CD14-positive monocyte (primary cell): Measurements from ENCODE around the gene NOP56. TPM values are rescaled to one million over a fixed set of nuclear protein-coding genes. Genes with fewer than 3 reads are reported as not detected.

Source experiments
- DNase-seq, 3 donors: peaks; one replicate each; pipeline ENCODE4 v3.0.0-alpha.2; 2011 to 2022
- H2AFZ ChIP-seq: 2 replicates; pipeline ENCODE4 v1.6.0; 2012; ENCODE audit warnings: mild to moderate bottlenecking, low read depth, low read length, inconsistent platforms; ENCODE audit not compliant: insufficient read depth, poor library complexity, severe bottlenecking
- H3K27ac ChIP-seq, 2 donors: 1 replicate in 1 of 2; 2 replicates in 1 of 2; pipeline ENCODE4 v1.5.1; 2012 to 2013; ENCODE audit warnings: low read length in 2 of 2, control low read depth in 1 of 2, inconsistent platforms in 1 of 2, low read depth in 1 of 2, mild to moderate bottlenecking in 1 of 2
- H3K27me3 ChIP-seq, 2 donors: one replicate each; pipeline versions ENCODE4 v1.6.0 to v1.6.1; 2011 to 2013; ENCODE audit warnings: low read length in 2 of 2; ENCODE audit not compliant: control insufficient read depth in 2 of 2, insufficient read depth in 2 of 2
- H3K36me3 ChIP-seq, 2 donors: replicated peaks in 1 of 2; 1 replicate in 1 of 2; 2 replicates in 1 of 2; pipeline versions ENCODE4 v1.5.1 to v1.6.1; 2012 to 2013; ENCODE audit warnings: low read length in 2 of 2, control low read depth in 1 of 2, inconsistent platforms in 1 of 2, mild to moderate bottlenecking in 1 of 2; ENCODE audit not compliant: insufficient read depth in 2 of 2, control insufficient read depth in 1 of 2
- H3K4me1 ChIP-seq, 2 donors: 1 replicate in 1 of 2; 2 replicates in 1 of 2; pipeline versions ENCODE4 v1.5.1 to v1.6.1; 2012 to 2013; ENCODE audit warnings: low read length in 2 of 2, control low read depth in 1 of 2, inconsistent platforms in 1 of 2, mild to moderate bottlenecking in 1 of 2, moderate library complexity in 1 of 2; ENCODE audit not compliant: insufficient read depth in 2 of 2, control insufficient read depth in 1 of 2
- H3K4me2 ChIP-seq: replicated peaks from 2 replicates; pipeline ENCODE3; 2012; ENCODE audit warnings: low read length, moderate library complexity, mild to moderate bottlenecking; ENCODE audit not compliant: poor library complexity, severe bottlenecking; ENCODE audit errors: extremely low read depth
- H3K4me3 ChIP-seq, 3 experiments: fragments of 200-600 bp in 1 of 3; sonication (generic) in 1 of 3; replicated peaks in 1 of 3; 1 replicate in 2 of 3; 2 replicates in 1 of 3; pipeline ENCODE4 v1.5.1; 2011 to 2013; ENCODE audit warnings: low read length in 3 of 3, mild to moderate bottlenecking in 3 of 3, control low read depth in 2 of 3, low read depth in 2 of 3, inconsistent platforms in 1 of 3, moderate library complexity in 1 of 3
- H3K79me2 ChIP-seq: 2 replicates; pipeline ENCODE4 v1.6.0; 2012; ENCODE audit warnings: mild to moderate bottlenecking, control low read depth, inconsistent platforms, low read length, moderate library complexity; ENCODE audit not compliant: insufficient read depth
- H3K9ac ChIP-seq: 2 replicates; pipeline ENCODE4 v1.6.0; 2017; ENCODE audit warnings: low read length, mild to moderate bottlenecking; ENCODE audit not compliant: insufficient read depth, poor library complexity, severe bottlenecking
- H3K9me3 ChIP-seq, 2 donors: replicated peaks in 1 of 2; 1 replicate in 1 of 2; 2 replicates in 1 of 2; pipeline versions ENCODE4 v1.5.1 to v1.6.1; 2012 to 2013; ENCODE audit warnings: low read length in 2 of 2, control low read depth in 1 of 2; ENCODE audit not compliant: control insufficient read depth in 1 of 2, insufficient read depth in 1 of 2
- H4K20me1 ChIP-seq: 2 replicates; pipeline ENCODE4 v1.6.0; 2012; ENCODE audit warnings: mild to moderate bottlenecking, low read length, control low read depth, moderate library complexity; ENCODE audit not compliant: insufficient read depth
- H3K27ac Mint-ChIP-seq, 7 donors: one replicate each; pipeline ENCODE4 v1.8.0; 2020; ENCODE audit warnings: mild to moderate bottlenecking in 7 of 7, mixed read lengths in 7 of 7, moderate library complexity in 6 of 7, inconsistent platforms in 2 of 7
- H3K27me3 Mint-ChIP-seq, 3 donors: one replicate each; pipeline ENCODE4 v1.8.0; 2021 to 2022; ENCODE audit warnings: low read depth in 3 of 3, mild to moderate bottlenecking in 3 of 3, mixed read lengths in 3 of 3, moderate library complexity in 3 of 3, inconsistent platforms in 1 of 3
- H3K36me3 Mint-ChIP-seq, 2 donors: one replicate each; pipeline ENCODE4 v1.8.0; 2020; ENCODE audit warnings: mixed read lengths in 2 of 2, inconsistent platforms in 1 of 2, mild to moderate bottlenecking in 1 of 2
- H3K4me1 Mint-ChIP-seq: one replicate; pipeline ENCODE4 v1.8.0; 2020; ENCODE audit warnings: mild to moderate bottlenecking, mixed read lengths
- H3K4me3 Mint-ChIP-seq, 2 donors: one replicate each; pipeline ENCODE4 v1.8.0; 2020; ENCODE audit warnings: mild to moderate bottlenecking in 2 of 2, mixed read lengths in 2 of 2, moderate library complexity in 1 of 2
- H3K9me3 Mint-ChIP-seq, 7 donors: one replicate each; pipeline ENCODE4 v1.8.0; 2020 to 2022; ENCODE audit warnings: mixed read lengths in 7 of 7, mild to moderate bottlenecking in 6 of 7, moderate library complexity in 6 of 7, inconsistent platforms in 2 of 7
- WGBS: methylation state at CpG from one replicate; pipeline ENCODE4 v1.1.5; 2013; ENCODE audit warnings: missing lambda C conversion rate; ENCODE audit not compliant: insufficient coverage; 5-methylcytosine and 5-hydroxymethylcytosine counted together
- intact Hi-C, 2 donors: fragments of 100-400 bp; cut with micrococcal nuclease; formaldehyde crosslinking; loops; one replicate each; pipeline versions ENCODE4 v1.15.0 to v1.15.1; 2023
- polyA plus RNA-seq, 3 donors: library from polyadenylated mRNA; depleted of rRNA in 1 of 3; unstranded in 2 of 3; stranded (reverse) in 1 of 3; fragments of 300-500 nt in 2 of 3; fragments of >200 nt in 1 of 3; fragmentation: Illumina TruSeq in 2 of 3; gene quantifications; 1 replicate in 2 of 3; 2 replicates in 1 of 3; pipeline ENCODE4 v1.2.3, GENCODE V29; 2012 to 2021
- TF ChIP-seq, protein P1 (sequence below): fragments of 200-600 bp; IDR thresholded peaks from one replicate; pipeline ENCODE4 v1.8.0; 2022; ENCODE audit warnings: antibody characterized with exemption, mild to moderate bottlenecking

Gene NOP56
- polyA plus RNA-seq, 3 donors, result 27.3 to 102 (median 33.1) TPM

DNA sequence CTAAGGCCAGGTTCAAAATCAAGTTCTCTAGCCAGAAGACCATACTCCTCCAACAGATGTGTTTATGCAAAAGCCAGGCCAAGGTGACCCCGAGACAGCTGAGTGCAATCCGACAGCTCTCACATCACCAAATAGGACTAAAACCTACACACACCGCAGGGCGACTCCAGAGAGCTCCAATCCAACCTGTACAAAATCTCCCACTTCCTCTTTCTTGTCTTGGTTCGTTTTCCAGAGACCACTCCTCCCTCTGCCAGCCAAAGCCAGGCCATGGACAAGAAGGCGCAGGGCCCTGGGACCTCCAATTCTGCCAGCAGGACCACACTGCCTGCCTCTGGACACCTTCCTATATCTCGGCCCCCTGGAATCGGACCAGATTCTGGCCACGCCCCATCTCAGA lies 11.5 kb upstream of the NOP56 start:
- intact Hi-C loops, result no loop called here
- no peak overlapping the region for H3K27ac Mint-ChIP-seq

DNA sequence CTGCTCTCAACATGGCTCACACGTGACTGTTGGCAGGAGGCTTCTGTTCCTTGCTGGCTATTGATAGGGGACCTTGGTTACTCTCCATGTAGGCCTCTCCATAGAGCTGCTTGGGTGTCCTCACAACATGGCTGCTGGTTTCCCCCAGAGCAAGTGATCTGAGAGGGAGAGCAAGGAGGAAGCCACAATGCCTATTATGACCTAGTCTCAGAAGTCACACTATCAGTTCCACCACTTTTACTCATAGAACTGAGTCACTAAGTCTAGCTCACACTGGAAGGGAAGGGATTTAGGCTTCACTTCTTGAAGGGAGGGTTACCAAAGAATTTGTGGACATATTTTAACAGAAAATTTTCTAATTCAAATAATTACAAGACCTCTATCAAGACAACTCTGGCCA lies 8.7 kb upstream of the NOP56 start:
- no peak overlapping the region for H3K4me3 Mint-ChIP-seq
- H3K9ac ChIP-seq, result no peak overlapping the region
- H3K4me1 ChIP-seq, result no peaks in the 10 kb centered on the region
- DNase-seq, result no peak
- H3K36me3 ChIP-seq, result no peaks in the 10 kb centered on the region
- H3K27me3 ChIP-seq, result no peaks in the 10 kb centered on the region
- H3K4me1 Mint-ChIP-seq, result no peaks in the 10 kb centered on the region
- H3K9me3 ChIP-seq, result no peaks in the 10 kb centered on the region
- peaks cover 0 to 2% (median 0%) of the 10 kb centered on the region in 7 donors for H3K9me3 Mint-ChIP-seq
- no peak overlapping the region for H3K27ac ChIP-seq
- intact Hi-C loops, result no loop called here
- no peaks in the 10 kb centered on the region for H3K36me3 Mint-ChIP-seq
- 100% methylated on average over 1 of the region's 1 CpG for WGBS
- no peak overlapping the region for H2AFZ ChIP-seq
- H3K79me2 ChIP-seq, result no peaks in the 10 kb centered on the region
- no peaks in the 10 kb centered on the region for H4K20me1 ChIP-seq
- TF ChIP-seq, protein P1, sequence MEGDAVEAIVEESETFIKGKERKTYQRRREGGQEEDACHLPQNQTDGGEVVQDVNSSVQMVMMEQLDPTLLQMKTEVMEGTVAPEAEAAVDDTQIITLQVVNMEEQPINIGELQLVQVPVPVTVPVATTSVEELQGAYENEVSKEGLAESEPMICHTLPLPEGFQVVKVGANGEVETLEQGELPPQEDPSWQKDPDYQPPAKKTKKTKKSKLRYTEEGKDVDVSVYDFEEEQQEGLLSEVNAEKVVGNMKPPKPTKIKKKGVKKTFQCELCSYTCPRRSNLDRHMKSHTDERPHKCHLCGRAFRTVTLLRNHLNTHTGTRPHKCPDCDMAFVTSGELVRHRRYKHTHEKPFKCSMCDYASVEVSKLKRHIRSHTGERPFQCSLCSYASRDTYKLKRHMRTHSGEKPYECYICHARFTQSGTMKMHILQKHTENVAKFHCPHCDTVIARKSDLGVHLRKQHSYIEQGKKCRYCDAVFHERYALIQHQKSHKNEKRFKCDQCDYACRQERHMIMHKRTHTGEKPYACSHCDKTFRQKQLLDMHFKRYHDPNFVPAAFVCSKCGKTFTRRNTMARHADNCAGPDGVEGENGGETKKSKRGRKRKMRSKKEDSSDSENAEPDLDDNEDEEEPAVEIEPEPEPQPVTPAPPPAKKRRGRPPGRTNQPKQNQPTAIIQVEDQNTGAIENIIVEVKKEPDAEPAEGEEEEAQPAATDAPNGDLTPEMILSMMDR, result no peak
- H3K27me3 Mint-ChIP-seq, result peaks cover 0 to 4% (median 0%) of the 10 kb centered on the region in 3 donors
- no peak overlapping the region for H3K27ac Mint-ChIP-seq
- H3K4me2 ChIP-seq, result no peak overlapping the region
- H3K4me3 ChIP-seq, result no peak overlapping the region

More for the DNA sequence above, 11.5 kb upstream of the NOP56 start:
- DNase-seq, result no peak
- 88% methylated on average over 9 of the region's 9 CpGs for WGBS
- no peak overlapping the region for H3K4me3 Mint-ChIP-seq
- H3K36me3 Mint-ChIP-seq, result no peaks in the 10 kb centered on the region
- H3K4me3 ChIP-seq, result no peak overlapping the region
- peaks cover 0 to 1% of the 10 kb centered on the region in 2 donors for H3K27me3 ChIP-seq
- H2AFZ ChIP-seq, result no peak overlapping the region
- H3K79me2 ChIP-seq, result no peaks in the 10 kb centered on the region
- no peaks in the 10 kb centered on the region for H3K36me3 ChIP-seq
- peaks cover 0 to 4% (median 0%) of the 10 kb centered on the region in 7 donors for H3K9me3 Mint-ChIP-seq
- no peaks in the 10 kb centered on the region for H3K4me1 ChIP-seq
- no peak overlapping the region for H3K27ac ChIP-seq
- no peaks in the 10 kb centered on the region for H3K9me3 ChIP-seq
- no peaks in the 10 kb centered on the region for H3K4me1 Mint-ChIP-seq
- no peak overlapping the region for H3K4me2 ChIP-seq
- peaks cover 7 to 9% (median 9%) of the 10 kb centered on the region in 3 donors for H3K27me3 Mint-ChIP-seq
- TF ChIP-seq, protein P1, result no peak
- no peaks in the 10 kb centered on the region for H4K20me1 ChIP-seq
- no peak overlapping the region for H3K9ac ChIP-seq
